Gastrocnemius medialis (tissue), 4 donors: Measurements from ENCODE around the gene FARSB.

ENCODE experiments used
- POLR2A ChIP-seq, 2 donors: fragments of 450-650 bp; IDR thresholded peaks; one replicate each; pipeline ENCODE4 v1.6.1; 2017; ENCODE audit warnings: antibody characterized with exemption in 2 of 2, mild to moderate bottlenecking in 2 of 2, moderate library complexity in 2 of 2
- TF ChIP-seq, protein P1 (sequence below), 5 experiments: fragments of 450-650 bp in 3 of 5; fragments of 200-600 bp in 2 of 5; sonication (generic) in 2 of 5; IDR thresholded peaks in 4 of 5; conservative IDR thresholded peaks in 1 of 5; 1 replicate in 4 of 5; 2 replicates in 1 of 5; pipeline ENCODE4 v1.5.1; 2016 to 2019; ENCODE audit warnings: antibody characterized with exemption in 5 of 5, mild to moderate bottlenecking in 3 of 5, moderate library complexity in 3 of 5

DNA sequence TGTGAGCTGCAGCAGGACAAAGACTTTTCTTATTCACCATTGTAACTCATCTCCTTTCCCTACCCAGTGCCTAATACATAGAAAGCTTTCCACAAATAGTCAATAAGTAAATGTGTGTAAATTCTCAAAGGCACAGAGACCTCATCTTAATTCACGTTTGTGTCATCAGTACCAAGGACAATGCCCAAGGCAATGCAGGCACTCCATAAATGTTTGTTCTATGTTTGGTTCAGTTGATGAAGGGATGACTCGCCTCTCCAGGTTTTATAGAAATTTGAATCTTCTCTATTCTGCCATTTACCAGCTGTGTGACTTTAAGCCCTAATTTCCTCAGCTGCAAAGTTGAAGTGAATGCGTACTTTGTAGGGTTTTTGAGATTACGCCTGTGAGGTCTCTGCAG, 13.5 kb upstream of the FARSB start:
- TF ChIP-seq, protein P1, sequence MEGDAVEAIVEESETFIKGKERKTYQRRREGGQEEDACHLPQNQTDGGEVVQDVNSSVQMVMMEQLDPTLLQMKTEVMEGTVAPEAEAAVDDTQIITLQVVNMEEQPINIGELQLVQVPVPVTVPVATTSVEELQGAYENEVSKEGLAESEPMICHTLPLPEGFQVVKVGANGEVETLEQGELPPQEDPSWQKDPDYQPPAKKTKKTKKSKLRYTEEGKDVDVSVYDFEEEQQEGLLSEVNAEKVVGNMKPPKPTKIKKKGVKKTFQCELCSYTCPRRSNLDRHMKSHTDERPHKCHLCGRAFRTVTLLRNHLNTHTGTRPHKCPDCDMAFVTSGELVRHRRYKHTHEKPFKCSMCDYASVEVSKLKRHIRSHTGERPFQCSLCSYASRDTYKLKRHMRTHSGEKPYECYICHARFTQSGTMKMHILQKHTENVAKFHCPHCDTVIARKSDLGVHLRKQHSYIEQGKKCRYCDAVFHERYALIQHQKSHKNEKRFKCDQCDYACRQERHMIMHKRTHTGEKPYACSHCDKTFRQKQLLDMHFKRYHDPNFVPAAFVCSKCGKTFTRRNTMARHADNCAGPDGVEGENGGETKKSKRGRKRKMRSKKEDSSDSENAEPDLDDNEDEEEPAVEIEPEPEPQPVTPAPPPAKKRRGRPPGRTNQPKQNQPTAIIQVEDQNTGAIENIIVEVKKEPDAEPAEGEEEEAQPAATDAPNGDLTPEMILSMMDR (IDR thresholded peaks at IDR 0.05 in 4 of 5, conservative IDR thresholded peaks at IDR 0.05 in 1 of 5), result no peak
- TF ChIP-seq POLR2A (IDR thresholded peaks at IDR 0.05), result no peak
